C4-2B (cell line): Measurements from ENCODE around the gene KCTD2.

ENCODE experiments used
- H3K27ac ChIP-seq: fragments of 450-650 bp; 2 replicates; pipeline ENCODE4 v1.5.1; 2017
- ZFX ChIP-seq: fragments of 450-650 bp; IDR thresholded peaks from 2 replicates; pipeline ENCODE4 v1.6.1; 2017
- TF ChIP-seq, protein P1 (sequence below): fragments of 450-650 bp; conservative IDR thresholded peaks from 2 replicates; pipeline ENCODE4 v1.5.1; 2017; ENCODE audit warnings: mild to moderate bottlenecking

The KCTD2 gene

GRCh38 chr17:75108193-75108592 lies 61.2 kb downstream of the KCTD2 start:
- TF ChIP-seq, protein P1, sequence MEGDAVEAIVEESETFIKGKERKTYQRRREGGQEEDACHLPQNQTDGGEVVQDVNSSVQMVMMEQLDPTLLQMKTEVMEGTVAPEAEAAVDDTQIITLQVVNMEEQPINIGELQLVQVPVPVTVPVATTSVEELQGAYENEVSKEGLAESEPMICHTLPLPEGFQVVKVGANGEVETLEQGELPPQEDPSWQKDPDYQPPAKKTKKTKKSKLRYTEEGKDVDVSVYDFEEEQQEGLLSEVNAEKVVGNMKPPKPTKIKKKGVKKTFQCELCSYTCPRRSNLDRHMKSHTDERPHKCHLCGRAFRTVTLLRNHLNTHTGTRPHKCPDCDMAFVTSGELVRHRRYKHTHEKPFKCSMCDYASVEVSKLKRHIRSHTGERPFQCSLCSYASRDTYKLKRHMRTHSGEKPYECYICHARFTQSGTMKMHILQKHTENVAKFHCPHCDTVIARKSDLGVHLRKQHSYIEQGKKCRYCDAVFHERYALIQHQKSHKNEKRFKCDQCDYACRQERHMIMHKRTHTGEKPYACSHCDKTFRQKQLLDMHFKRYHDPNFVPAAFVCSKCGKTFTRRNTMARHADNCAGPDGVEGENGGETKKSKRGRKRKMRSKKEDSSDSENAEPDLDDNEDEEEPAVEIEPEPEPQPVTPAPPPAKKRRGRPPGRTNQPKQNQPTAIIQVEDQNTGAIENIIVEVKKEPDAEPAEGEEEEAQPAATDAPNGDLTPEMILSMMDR, result no peak
- TF ChIP-seq ZFX, result no peak
- no peak overlapping the region for H3K27ac ChIP-seq

- H3K27ac ChIP-seq, result peak overlapping the region; percentile 82
- TF ChIP-seq ZFX, result no peak
- TF ChIP-seq, protein P1, result no peak
Observed at GRCh38 chr17:75109046-75109406, 62.0 kb downstream of the KCTD2 start.

DNA sequence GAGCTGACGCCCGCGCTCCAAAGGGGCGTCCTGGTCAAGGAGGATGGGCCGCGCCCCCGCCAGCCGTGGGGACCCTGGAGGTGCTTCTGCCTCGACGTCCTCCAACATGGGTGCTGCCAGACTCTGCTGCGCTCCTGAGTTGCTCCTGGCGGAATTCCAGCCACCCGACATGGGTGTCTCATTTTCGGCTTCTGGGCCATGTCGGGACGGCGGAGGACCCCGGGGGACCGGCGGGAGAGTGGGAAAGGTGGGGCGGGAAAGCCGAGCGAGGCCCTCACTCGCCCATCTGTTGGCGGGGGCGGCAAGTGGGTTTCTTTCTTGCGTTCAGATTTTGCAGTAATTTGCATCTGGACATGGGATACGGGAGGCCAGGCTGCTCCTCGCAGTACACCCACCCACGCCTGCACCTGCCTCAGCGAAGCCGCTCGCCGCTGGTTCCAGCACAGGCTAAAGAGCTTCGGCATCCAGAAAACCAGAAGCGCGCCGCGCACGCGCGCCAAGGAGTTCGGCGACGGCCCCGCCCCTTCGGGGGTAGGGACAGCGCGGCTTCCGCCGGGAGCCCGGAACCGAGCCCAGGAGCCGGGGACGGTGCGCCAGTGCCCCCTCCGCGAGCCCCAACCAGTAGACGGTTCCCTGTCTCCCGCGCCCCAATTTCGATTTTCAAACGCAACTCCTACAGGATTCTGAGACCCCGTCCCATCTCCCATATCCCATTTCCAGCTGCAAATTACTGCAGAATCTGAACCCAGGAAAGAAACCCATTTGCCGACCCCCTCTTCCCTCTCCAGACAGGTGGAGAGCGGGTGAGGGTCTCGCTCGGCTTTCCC lies 62.6 kb downstream of the KCTD2 start, which contains the start of gene ARMC7:
Gene ARMC7, plus strand, starts transcription at position 563 of the 827 bp plus-strand sequence. CDS start 320 bp downstream, outside the sequence.
- no peak for TF ChIP-seq ZFX
- TF ChIP-seq, protein P1, result no peak
- peak within 1 kb of the TSS; percentile 82 for H3K27ac ChIP-seq

GRCh38 chr17:75110234-75110937 lies 63.4 kb downstream of the KCTD2 start:
- peak overlapping the region; percentile 82 for H3K27ac ChIP-seq
- no peak for TF ChIP-seq ZFX
- TF ChIP-seq, protein P1, result no peak

DNA sequence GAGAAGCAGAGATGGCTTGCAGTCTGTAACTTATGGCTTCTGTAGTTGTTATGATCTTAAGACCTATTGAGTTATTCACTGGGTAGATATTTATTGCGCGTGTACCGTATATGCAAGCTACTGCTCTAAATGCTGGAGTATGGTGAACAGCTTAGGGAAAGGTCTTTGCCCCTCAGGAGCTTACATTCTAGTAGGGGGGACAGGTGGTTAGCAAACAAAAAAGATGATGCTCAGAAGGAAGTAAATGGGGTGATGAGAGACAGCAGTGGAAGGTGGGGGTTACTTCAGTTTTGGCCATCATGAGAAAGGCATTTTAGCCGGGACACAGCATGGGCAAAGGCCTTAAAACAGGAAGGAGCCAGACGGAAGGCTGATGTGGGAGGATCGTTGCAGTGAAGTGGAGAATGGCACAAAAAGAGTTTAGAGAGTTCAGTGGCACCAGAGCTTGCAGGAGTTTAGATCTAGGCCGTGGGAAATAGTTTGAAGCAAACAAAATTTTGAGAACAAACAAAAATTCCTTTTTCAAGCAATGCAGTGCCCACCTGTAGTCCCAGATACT lies 64.8 kb downstream of the KCTD2 start:
- H3K27ac ChIP-seq, result no peak overlapping the region
- TF ChIP-seq, protein P1, result no peak
- no peak for TF ChIP-seq ZFX

DNA sequence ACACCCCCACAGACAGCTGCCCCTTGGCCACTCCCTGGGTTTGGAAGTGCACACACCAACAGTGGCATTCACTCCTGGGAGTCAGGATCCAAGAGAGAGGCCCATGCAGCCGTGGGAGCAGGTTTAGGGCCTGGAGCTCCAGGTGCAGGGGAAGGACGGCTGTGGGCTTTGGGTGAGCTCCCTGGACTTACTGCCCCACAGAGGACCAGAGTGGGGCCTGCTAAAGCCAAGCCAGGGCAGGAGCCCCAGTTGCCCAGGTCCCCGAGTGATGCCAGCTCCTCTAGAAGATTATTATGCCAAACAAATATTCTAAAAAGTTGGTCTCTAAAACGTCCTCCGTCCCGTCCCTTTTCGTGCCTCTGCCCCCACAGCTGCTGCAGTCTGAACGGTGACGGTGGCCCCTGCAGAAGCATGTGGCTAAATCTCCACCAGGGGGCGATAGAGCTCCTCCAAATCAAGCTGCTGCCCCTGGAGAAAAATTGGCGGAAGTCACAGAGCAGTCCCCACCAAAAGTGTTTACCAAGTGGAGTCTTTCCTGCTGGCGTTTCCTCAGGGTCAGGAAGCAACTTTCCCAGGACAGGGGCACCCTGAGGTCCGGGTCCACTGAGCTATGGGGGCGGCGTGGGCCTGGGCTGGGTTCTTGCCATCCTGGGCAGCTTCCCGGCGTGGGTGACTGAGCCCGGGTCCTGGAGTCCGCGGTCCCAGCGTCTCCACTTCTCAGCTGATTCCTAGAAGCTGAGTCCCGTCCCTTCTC lies 67.0 kb downstream of the KCTD2 start:
- TF ChIP-seq, protein P1, result peak; percentile 98
- no peak for TF ChIP-seq ZFX
- H3K27ac ChIP-seq, result peak overlapping the region; percentile 36
